ENCODE results near the gene ARSB.
"Not testable (repeated sequence)": the region's sequence is repeated elsewhere in the genome, so short reads cannot be mapped to it uniquely, and the experiment has no call there.

Gene ARSB

GRCh38 chr5:78765756-78766411 lies 219.2 kb downstream of the ARSB start:
- no peak overlapping the region for H3K4me3 ChIP-seq
- no peak for DNase-seq (ENCODE audit: low spot score in 2 of 2)
- H3K36me3 ChIP-seq (replicated peaks): no peaks in the 10 kb centered on the region
- H3K9me3 ChIP-seq: no peaks in the 10 kb centered on the region
- in situ Hi-C loops (cut with MboI; ENCODE audit: low sequenced_read_pairs): no loop called here
- peaks cover 10% of the 10 kb centered on the region for H3K4me1 ChIP-seq
- no peaks in the 10 kb centered on the region for H3K27me3 ChIP-seq (ENCODE audit: low read depth)

GRCh38 chr5:78765116-78765515 lies 220.0 kb downstream of the ARSB start:
- Histone ChIP-seq H3K9me3 (no peaks in the 10 kb centered on the region), H3K27me3 (ENCODE audit: low read depth) (no peaks in the 10 kb centered on the region), H3K36me3 (replicated peaks) (no peaks in the 10 kb centered on the region), H3K4me1 (peaks cover 10% of the 10 kb centered on the region), H3K4me3 (no peak overlapping the region)
- in situ Hi-C loops (cut with MboI; ENCODE audit: low sequenced_read_pairs): no loop called here
- peak; percentile 8 to 25 for DNase-seq (ENCODE audit: low spot score in 2 of 2)

- Histone ChIP-seq H3K9me3 (no peaks in the 10 kb centered on the region), H3K36me3 (replicated peaks) (no peaks in the 10 kb centered on the region), H3K27me3 (ENCODE audit: low read depth) (no peaks in the 10 kb centered on the region), H3K4me1 (peaks cover 10% of the 10 kb centered on the region), H3K4me3 (no peak overlapping the region)
- in situ Hi-C loops (cut with MboI; ENCODE audit: low sequenced_read_pairs): no loop called here
- no peak for DNase-seq (ENCODE audit: low spot score in 2 of 2)
Observed at GRCh38 chr5:78763659-78764189, 221.4 kb downstream of the ARSB start.

- DNase-seq (ENCODE audit: low spot score in 2 of 2); H3K27me3 ChIP-seq (ENCODE audit: low read depth); in situ Hi-C loops (cut with MboI; ENCODE audit: low sequenced_read_pairs); H3K36me3 ChIP-seq (replicated peaks); H3K9me3 ChIP-seq; H3K4me3 ChIP-seq: not testable (repeated sequence)
- peaks cover 10% of the 10 kb centered on the region for H3K4me1 ChIP-seq
Observed at GRCh38 chr5:78762743-78763142, 222.4 kb downstream of the ARSB start.

GRCh38 chr5:78761840-78762239 lies 223.3 kb downstream of the ARSB start:
- no peak overlapping the region for H3K4me3 ChIP-seq
- H3K4me1 ChIP-seq: peaks cover 10% of the 10 kb centered on the region
- no peaks in the 10 kb centered on the region for H3K9me3 ChIP-seq
- no peaks in the 10 kb centered on the region for H3K27me3 ChIP-seq (ENCODE audit: low read depth)
- DNase-seq (ENCODE audit: low spot score in 2 of 2): no peak
- no peaks in the 10 kb centered on the region for H3K36me3 ChIP-seq (replicated peaks)
- in situ Hi-C loops (cut with MboI; ENCODE audit: low sequenced_read_pairs): no loop called here

GRCh38 chr5:78760770-78761169 lies 224.3 kb downstream of the ARSB start:
- Histone ChIP-seq H3K4me1 (peaks cover 10% of the 10 kb centered on the region), H3K36me3 (replicated peaks) (no peaks in the 10 kb centered on the region), H3K4me3 (no peak overlapping the region), H3K9me3 (no peaks in the 10 kb centered on the region), H3K27me3 (ENCODE audit: low read depth) (no peaks in the 10 kb centered on the region)
- in situ Hi-C loops (cut with MboI; ENCODE audit: low sequenced_read_pairs): no loop called here
- DNase-seq (ENCODE audit: low spot score in 2 of 2): no peak

- Histone ChIP-seq H3K4me1 (peaks cover 9% of the 10 kb centered on the region), H3K4me3 (no peak overlapping the region), H3K9me3 (no peaks in the 10 kb centered on the region), H3K27me3 (ENCODE audit: low read depth) (no peaks in the 10 kb centered on the region), H3K36me3 (replicated peaks) (no peaks in the 10 kb centered on the region)
- no peak for DNase-seq (ENCODE audit: low spot score in 2 of 2)
- in situ Hi-C loops (cut with MboI; ENCODE audit: low sequenced_read_pairs): no loop called here
Observed at GRCh38 chr5:78760366-78760765, 224.7 kb downstream of the ARSB start.

- Histone ChIP-seq H3K27me3 (ENCODE audit: low read depth) (no peaks in the 10 kb centered on the region), H3K9me3 (no peaks in the 10 kb centered on the region), H3K4me3 (no peak overlapping the region), H3K36me3 (replicated peaks) (no peaks in the 10 kb centered on the region), H3K4me1 (no peaks in the 10 kb centered on the region)
- in situ Hi-C loops (cut with MboI; ENCODE audit: low sequenced_read_pairs): no loop called here
- no peak for DNase-seq (ENCODE audit: low spot score in 2 of 2)
Observed at GRCh38 chr5:78758169-78758839, 226.8 kb downstream of the ARSB start.

GRCh38 chr5:78757269-78758053 lies 227.6 kb downstream of the ARSB start:
- Histone ChIP-seq H3K27me3 (ENCODE audit: low read depth) (no peaks in the 10 kb centered on the region), H3K9me3 (no peaks in the 10 kb centered on the region), H3K36me3 (replicated peaks) (no peaks in the 10 kb centered on the region), H3K4me1 (no peaks in the 10 kb centered on the region), H3K4me3 (no peak overlapping the region)
- DNase-seq (ENCODE audit: low spot score in 2 of 2): no peak
- in situ Hi-C loops (cut with MboI; ENCODE audit: low sequenced_read_pairs): no loop called here

GRCh38 chr5:78756858-78757257 lies 228.3 kb downstream of the ARSB start:
- Histone ChIP-seq H3K4me3 (no peak overlapping the region), H3K27me3 (ENCODE audit: low read depth) (no peaks in the 10 kb centered on the region), H3K9me3 (no peaks in the 10 kb centered on the region), H3K4me1 (no peaks in the 10 kb centered on the region), H3K36me3 (replicated peaks) (no peaks in the 10 kb centered on the region)
- DNase-seq (ENCODE audit: low spot score in 2 of 2): no peak
- in situ Hi-C loops (cut with MboI; ENCODE audit: low sequenced_read_pairs): no loop called here

- H3K9me3 ChIP-seq: no peaks in the 10 kb centered on the region
- in situ Hi-C loops (cut with MboI; ENCODE audit: low sequenced_read_pairs): no loop called here
- no peaks in the 10 kb centered on the region for H3K4me1 ChIP-seq
- no peaks in the 10 kb centered on the region for H3K27me3 ChIP-seq (ENCODE audit: low read depth)
- no peak for DNase-seq (ENCODE audit: low spot score in 2 of 2)
- H3K4me3 ChIP-seq: no peak overlapping the region
- H3K36me3 ChIP-seq (replicated peaks): no peaks in the 10 kb centered on the region
Observed at GRCh38 chr5:78755822-78756429, 229.2 kb downstream of the ARSB start.

- Histone ChIP-seq H3K4me1 (no peaks in the 10 kb centered on the region), H3K4me3 (no peak overlapping the region), H3K36me3 (replicated peaks) (no peaks in the 10 kb centered on the region), H3K9me3 (no peaks in the 10 kb centered on the region), H3K27me3 (ENCODE audit: low read depth) (no peaks in the 10 kb centered on the region)
- no peak for DNase-seq (ENCODE audit: low spot score in 2 of 2)
- in situ Hi-C loops (cut with MboI; ENCODE audit: low sequenced_read_pairs): no loop called here
Observed at GRCh38 chr5:78754655-78755054, 230.5 kb downstream of the ARSB start.

- Histone ChIP-seq H3K36me3 (replicated peaks) (no peaks in the 10 kb centered on the region), H3K4me1 (no peaks in the 10 kb centered on the region), H3K9me3 (no peaks in the 10 kb centered on the region), H3K4me3 (no peak overlapping the region), H3K27me3 (ENCODE audit: low read depth) (no peaks in the 10 kb centered on the region)
- no peak for DNase-seq (ENCODE audit: low spot score in 2 of 2)
- in situ Hi-C loops (cut with MboI; ENCODE audit: low sequenced_read_pairs): no loop called here
Observed at GRCh38 chr5:78753093-78753531, 232.0 kb downstream of the ARSB start.

Data from HAP-1 (cell line).